HG03439 (cell line): ENCODE measurements around the gene SERPINA3.

ENCODE experiments used
- ATAC-seq: cut with Tn5 transposase; IDR thresholded peaks from one replicate; pipeline ENCODE4 v1.9.1; 2021; ENCODE audit warnings: mild to moderate bottlenecking, moderate library complexity; ENCODE audit not compliant: unreplicated experiment

Gene SERPINA3

DNA sequence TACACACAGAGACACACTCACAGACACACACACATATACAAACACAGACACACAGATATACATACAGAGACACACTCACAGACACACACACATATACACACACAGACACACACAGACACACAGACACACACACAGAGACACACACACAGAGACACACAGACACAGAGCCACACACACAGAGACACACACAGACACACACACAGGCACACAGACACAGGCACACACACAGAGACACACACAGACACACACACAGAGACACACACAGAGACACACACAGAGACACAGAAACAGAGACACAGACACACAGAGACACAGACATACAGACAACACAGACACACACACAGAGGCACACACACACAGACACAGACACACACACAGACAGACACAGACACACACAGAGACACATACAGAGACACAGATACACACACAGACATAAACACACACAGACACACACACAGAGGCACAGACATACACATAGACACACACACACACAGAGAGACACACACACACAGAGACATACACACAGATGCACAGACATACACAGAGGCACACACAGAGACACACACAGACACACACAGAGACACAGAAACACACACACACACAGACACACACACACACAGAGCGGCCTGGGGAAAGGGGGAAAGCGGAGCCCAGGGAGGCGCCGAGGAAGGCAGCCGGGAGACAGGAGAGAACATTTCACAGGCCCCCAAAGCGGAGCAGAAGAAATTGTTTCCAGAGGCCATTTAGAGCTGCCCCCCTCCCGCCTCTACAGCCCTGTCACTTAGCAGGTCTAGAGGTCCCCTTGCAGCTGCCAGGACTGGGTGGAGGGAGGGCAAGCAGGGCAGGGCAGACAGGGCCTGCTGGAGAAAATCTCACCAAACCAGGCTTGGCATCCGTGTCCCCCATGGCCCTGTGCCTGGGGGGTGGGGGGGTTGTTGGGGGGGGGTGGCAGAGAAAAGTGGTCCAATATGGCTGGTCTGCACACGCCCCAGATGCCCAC lies 38.9 kb downstream of the SERPINA3 start:
- no peak for ATAC-seq

DNA sequence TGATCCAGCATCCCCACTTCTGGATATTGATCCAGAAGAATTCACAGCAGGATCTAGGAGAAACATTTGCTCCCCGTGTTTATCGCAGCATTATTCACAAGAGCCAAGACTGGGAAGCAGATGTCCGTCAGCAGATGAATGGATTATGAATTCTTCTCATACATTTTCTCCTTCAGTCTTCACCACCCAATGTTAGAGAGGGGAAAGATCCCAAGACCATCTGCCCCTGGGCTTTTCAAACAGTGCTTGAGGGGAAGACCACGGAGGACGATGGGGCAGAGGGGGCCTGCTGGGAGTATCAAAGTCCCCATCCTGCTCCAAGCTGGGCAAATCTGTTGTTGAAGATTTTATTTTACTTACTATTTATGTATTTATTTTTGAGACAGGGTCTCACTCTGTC lies 41.1 kb downstream of the SERPINA3 start:
- ATAC-seq: no peak

DNA sequence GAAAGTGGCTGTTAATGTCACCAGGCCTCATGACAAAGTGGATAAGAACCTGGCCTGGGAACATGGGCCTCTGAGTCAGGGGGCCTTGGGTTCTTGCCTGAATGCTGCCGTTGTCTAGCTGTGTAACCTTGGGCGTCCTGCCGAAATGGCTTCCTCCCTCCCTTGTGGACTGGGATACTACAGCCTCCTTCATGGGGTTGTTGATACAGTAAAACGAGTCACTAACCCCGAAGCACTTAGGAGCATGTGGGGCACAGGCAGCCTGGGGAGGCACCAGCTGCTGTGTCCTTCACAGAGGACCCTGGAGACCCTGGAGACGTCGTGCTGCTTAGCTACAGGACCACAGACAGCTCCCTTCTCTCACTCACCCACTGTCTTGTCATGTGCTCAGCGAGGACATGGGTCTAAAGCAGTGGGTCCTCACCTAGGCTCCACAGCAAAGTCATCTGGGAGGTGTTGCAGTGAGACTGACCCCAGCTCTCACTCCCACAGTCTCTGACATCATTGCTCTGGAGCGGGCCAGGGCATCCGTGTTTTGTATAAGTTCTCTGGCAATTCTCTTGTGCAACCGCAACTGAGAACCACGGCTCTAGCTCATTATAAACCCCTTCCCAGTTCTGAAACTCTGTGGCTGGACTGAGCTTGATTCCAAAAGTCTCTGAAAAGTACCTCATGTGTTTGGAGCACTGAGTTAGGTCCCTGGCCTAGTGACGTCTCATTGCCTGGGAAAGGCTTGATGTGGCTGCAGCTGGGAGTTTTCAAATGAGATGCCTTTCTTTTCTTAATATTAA lies 42.1 kb downstream of the SERPINA3 start:
- ATAC-seq: no peak

DNA sequence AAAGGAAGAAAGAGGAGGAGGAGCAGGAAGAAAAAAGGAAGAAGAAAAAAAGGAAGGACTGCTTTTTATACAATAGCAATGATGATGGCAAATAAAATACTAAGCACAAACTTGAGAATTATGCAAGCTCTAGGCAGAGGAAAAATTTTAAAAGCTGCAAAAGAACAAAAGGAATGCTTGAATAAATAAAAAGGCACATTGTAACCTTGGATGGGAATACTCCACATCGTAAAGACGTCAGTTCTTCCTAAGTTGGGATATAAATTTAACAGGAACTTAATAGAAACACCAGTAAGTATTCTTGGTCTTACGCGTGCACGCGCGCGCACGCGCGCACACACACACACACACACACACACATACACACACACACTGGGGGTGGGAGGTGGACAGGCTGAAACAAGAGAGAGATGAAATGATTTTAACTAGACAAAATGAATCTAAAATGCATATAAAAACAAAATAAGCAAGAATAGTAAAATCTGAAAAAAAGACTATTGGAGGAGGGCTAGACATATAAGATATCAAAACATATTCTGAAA lies 43.0 kb downstream of the SERPINA3 start:
- ATAC-seq: no peak

DNA sequence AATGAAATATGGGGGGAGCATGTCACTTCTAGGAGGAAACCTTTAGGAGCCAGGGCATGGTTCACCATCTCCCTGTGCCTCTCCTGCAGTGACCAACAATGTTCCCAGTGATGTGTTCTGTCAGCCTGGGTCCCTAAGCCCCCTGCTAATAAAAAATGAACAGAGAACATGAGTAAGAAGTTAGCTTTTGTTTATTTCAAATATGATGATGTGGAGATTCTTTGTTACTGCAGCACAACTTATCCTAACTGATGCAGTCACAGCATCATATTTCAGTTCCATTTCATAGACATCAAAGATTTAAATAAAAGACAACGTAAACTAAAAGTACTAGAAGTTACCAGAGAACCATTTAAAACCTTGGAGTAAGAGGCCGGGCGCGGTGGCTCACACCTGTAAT lies 43.9 kb downstream of the SERPINA3 start:
- ATAC-seq: no peak

DNA sequence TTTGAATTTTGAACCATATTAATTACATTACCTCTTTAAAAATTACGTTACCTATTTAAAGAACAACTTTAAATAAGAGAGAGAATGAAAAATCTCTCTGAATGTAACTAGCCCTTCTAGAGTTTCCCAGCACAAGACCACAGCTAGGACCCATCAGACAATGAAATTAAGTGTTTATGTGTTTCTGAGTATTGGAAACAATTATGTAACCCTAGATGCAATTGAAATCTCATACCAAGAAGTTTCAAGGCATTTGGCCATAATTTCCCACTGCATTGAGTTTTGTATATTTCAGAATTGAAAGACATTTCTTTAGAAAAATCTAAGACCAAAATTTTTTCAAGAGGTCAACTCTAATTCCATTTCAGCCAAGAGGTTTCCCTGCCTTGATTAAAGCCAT lies 47.1 kb downstream of the SERPINA3 start:
- ATAC-seq: no peak

DNA sequence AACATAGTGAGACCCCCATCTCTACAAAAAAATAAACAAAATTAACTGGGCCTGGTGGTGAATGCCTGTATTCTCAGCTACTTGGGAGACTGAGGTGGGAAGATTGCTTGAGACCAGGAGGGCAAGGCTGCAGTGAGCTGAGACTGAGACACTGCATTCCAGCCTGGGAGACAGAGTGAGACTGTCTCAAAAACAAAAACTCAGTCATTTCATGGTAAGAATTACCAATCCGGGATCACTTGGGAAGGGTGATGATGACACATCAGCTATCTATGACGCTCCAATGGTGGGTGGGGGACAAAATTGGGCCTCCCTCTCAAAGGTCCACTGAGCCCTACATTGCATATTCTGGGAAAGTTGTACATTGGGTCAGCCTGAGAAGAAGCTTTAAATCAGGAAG lies 47.7 kb downstream of the SERPINA3 start:
- no peak for ATAC-seq

DNA sequence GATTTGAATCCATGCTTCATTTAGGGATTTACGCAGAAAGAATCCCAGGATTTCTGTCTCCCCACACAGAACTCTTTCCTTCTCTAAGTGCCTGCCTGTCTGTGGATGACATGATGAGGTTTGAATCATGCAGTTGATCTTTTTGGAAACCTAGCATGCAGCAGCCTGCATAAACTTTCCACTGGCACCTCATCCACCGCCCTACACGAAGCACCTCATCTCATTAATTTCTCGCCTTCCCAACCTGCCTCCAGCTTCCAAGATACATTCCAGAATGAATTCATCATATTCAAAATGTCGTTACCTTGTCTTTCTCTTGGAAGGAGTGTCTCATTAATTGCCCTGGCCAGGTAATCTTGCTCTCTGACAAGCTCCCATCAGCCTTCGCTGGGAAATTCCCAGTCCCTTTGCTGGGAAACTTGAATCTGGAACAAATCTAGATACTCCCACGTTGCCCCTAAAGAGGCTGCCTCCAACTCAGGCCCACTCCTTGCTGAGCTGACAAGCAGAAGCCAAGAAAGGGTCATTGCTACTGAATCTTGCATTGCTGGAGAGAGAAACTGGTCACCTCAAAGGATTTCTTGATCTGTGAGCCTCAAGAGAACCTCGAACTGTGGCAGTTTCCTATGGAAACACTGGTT lies 48.2 kb downstream of the SERPINA3 start:
- ATAC-seq: no peak

DNA sequence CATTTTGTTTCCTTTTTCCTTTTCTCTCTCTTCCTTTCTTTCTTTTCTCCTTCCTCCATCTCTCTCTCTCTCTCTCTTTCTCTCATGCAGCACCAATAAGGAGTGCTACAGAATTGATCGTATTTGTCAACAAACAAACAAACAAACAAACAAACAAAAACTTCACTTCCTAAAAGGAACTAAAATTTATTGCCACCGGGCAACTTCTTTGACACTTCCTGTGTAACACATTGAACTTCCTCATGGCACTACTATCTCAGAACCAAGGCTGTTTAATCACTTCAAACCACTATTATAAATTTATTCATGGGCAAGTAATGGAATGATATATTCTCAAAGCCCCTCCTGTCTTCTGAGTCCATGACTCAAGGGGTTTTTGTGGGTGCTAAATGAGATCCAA lies 51.3 kb downstream of the SERPINA3 start:
- no peak for ATAC-seq

DNA sequence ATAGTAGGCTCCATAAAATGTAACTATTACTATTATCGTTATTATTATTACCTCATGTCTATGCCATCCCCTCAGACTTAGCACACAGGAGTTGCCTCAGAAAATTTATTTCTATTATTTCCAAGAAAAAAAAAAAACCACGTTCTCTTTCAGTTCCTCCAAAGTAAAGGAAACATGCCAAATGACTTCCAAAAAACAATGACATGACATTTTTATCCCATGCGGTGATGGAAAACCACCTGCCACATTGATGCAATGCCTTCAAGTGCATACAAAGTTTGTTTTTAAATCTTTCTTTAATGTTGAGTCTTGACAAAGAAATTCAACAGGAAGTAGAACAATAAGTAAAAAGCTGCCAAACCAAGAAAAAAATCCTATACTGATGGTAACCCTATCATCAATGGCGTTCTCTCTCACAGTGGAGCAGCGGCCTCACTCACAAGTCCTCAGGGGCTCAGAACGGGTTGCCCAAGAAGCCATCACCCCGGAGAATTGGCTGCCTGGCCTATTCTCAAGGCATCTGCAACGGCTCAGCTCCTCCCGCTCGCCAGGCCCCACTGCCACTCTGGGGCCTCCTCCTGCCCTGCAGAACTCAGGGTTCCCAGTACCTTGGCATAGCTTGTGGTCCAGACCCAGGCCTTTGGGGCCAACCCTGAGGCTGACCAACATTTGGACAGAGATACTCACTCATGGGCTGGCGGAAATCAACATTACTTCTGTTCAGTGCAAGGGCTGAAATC lies 51.9 kb downstream of the SERPINA3 start:
- no peak for ATAC-seq

DNA sequence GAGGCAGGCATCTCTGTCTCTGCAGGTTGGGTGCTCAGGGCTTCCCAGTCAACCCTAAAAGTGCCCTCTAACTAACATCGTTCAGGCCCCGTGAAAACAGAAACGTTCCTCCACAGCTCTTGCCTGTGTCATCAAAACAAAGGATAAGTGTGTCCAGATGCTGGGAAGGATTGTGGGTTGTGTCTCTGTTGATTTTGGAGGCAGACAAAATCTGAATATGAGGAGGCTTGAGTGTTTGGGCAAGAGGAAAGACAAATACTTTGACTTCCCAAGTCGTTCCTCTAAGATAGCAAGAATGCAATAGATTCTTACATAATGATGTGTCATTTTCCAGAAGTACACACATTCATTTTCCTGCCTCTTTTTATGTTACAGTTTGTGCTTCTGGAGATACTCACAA lies 52.9 kb downstream of the SERPINA3 start:
- no peak for ATAC-seq

DNA sequence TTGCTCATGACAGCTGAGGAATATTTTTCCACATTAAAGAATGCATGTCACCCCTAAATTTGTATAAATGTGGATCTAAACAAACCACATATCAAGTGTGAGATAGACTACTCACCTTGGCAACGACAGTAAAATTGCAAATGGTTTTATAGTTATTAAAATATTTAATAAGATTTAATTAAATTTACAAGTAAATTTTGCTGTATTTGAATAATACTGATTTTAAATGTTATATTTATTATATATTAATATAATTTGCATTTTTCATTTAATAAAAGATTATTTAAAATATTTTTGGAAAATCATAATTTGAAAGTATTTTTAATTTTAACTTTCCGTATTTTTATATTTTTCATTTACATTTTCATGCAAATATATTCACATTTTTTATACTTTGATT lies 53.4 kb downstream of the SERPINA3 start:
- ATAC-seq: no peak

DNA sequence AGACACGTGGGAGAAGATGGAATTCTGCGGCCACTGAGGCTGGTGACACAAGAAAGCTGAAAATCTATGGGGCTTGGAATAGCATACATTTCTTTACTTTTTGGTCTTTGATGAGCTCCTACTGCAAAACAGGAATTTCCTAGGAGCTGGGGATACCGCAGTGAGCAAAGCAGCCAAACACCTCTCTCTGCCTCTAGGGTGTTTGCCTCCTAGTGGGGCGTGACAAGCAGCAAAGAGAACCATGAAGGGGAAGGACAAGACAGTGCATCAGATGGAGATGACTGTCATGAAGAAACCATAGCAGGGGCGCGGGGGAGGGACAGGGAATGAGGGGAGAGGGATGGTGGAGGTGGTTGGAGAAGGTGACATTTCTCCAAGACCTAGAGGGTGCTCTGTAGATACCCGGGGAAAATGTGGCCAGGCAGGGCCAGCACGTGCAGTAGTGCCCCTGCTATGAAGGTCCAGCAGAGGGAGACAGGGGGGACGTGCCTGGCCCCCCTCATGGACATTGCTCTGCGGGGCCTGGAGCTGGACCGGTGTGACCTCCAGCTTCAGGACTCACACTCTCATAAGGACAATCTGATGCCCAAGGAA lies 58.6 kb downstream of the SERPINA3 start:
- ATAC-seq: no peak

DNA sequence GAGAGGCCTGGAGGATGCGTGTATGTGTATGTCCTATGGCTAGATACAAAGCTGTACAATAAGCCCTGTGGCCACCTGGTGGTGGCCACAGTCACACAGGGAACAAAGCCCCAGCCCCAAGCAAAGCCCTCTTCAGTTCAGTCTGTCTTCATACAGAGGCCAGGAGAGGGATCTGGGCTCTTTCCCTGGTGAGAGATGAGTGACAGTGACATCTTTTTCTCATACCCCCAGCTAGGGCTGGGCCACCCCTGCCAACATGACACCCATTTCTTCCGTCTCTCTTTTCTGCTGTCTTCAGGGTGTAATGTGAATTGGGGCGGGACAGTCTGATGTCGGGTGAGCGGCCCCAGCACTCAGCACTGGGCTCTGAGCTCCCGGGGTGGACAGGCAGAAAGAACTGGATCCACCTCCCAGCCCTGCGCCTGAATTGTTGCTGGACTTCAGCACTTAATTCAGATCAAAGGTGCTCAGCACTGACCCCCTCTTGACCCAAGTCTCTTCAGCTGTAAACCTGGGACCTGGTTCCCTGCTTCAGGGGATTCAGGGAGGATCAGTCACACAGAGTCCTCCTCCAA lies 59.8 kb downstream of the SERPINA3 start:
- ATAC-seq: no peak

DNA sequence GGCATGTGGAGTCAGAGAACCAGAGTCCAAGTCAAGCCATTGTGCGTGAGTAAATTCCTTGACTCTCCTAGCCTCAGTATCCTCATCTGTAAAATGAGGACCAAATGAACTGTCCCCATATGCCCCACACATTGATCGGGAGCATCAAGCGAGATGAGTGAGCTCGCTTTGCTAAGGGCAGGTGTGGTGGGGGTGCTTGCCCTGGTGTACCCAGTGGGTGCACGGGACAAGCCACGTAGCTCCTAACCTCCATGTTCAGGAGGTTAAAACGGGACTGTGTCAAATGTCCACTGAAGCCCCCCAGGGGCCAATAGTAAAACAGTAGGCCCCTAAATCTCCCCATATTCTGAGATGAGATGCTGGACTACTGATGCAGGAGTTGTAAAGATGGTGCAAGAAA lies 60.9 kb downstream of the SERPINA3 start:
- no peak for ATAC-seq
